GM19452 (cell line): ENCODE data around the gene KCTD2.

Source experiments
- ATAC-seq: cut with Tn5 transposase; IDR thresholded peaks from one replicate; pipeline ENCODE4 v1.9.1; 2021; ENCODE audit not compliant: unreplicated experiment

Gene KCTD2

GRCh38 chr17:75075597-75076336 lies 28.7 kb downstream of the KCTD2 start:
- no peak for ATAC-seq

- ATAC-seq = peak; percentile 13
These were observed 30.1 kb downstream of the KCTD2 start for GRCh38 chr17:75077072-75077495.

- ATAC-seq = peak; percentile 40
These were observed 30.7 kb downstream of the KCTD2 start for GRCh38 chr17:75077496-75078283.

GRCh38 chr17:75078284-75079022 lies 31.4 kb downstream of the KCTD2 start:
- peak; percentile 48 for ATAC-seq

- no peak for ATAC-seq
These were observed 32.0 kb downstream of the KCTD2 start for GRCh38 chr17:75079023-75079373.

DNA sequence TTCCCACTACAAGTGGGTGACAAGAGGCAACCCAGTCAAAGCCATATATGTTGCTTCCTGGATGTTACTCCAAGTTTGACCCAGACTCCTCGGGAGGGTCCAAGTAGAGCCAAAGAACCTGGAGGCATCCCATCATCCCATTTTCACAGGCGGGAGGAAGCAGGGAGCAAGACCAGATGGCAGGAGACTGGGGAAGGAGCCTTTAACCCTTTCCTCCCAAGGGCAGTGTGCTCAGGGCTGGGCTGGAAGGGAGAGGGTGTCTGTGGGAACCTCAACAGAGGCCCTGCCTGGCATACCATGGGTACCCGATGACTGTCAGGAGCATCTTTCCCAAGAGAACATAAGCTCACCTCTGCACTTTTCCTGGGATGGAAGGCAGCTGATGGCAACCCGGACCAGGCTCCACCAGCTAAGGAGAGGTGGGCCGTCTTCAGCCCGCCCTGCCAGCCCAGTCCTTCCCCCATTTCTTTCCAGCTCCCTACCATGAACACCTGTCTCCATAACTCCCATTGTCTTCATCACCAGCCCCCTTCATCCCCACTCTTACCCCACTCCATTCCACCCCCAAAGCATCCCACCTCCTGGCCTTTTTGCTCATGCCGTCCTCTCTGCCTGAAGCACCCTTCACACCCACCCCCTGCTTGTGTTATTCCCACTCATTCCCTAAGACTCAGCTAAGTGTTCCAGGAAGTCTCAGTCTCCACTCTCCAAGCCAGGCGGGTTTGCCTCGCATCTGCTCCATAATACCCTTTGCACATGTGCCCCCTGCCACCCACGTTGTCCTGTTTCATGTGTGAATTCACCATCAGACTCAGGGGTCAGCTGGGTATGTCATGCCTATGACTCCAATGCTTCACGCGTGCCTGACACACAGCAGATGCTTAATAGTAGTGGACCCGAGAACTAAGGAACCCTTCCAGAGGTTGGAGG lies 34.9 kb downstream of the KCTD2 start:
- ATAC-seq = no peak

GRCh38 chr17:75082683-75083082 lies 35.7 kb downstream of the KCTD2 start:
- no peak for ATAC-seq

DNA sequence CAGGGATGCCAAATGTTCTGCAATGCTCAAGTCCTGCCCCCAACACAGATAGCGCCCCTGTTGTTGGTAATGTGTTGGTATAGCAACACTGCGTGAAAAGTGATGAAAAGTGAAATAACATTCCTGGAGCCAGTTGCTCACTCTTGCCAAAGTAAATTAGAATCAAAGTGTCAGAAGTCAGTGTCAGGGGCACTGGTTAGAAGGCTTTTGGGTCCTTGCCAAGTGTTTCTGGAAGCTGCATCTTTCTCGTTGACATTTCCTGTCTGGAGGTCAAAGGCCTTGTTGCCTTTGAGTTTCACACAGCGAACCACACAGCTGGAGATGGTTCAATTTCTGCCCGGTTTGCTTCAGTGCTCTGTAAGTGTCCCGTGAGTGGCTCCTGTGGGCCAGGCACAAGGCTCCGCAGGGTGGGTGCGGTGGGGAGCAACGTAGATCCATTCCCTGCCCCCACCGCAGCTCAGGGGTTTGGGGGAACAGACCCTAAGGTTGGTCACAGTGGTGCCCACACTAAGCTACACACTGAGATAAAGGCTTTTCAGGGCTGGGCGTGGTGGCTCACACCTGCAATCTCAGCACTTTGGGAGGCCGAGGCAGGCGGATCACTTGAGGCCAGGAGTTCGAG lies 37.1 kb downstream of the KCTD2 start:
- no peak for ATAC-seq

DNA sequence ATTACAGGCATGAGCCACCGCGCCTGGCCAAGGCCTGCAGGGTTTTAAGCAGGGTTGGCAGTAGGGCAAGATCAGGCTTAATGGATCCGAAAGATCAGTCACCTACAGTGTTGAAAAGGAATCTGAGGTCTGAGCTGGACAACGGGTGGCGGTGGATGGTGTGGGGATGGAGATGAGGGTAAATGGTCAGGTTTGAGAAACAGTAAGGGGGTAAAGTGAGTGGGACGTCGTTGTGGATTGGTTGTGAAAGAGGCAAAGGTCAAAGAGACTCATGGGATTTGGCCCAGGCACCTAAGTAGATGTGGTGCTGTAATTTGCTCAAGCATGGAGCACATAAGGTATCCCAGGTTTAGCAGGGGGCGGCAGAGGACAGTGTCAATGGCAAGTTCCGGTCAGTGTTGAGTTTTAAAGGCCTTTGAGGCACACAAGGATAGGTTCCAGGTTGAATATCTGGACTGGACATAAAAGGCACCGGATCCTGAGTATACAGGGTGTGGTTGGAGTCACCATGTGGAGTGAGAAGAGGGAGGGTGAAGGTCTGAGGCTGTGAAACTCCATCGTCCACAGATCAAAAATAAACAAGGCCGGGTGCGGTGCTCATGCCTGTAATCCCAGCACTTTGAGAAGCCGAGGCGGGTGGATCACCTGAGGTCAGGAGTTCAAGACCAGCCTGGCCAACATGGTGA lies 39.6 kb downstream of the KCTD2 start:
- no peak for ATAC-seq

- no peak for ATAC-seq
These were observed 40.1 kb downstream of the KCTD2 start for GRCh38 chr17:75087182-75087557.

DNA sequence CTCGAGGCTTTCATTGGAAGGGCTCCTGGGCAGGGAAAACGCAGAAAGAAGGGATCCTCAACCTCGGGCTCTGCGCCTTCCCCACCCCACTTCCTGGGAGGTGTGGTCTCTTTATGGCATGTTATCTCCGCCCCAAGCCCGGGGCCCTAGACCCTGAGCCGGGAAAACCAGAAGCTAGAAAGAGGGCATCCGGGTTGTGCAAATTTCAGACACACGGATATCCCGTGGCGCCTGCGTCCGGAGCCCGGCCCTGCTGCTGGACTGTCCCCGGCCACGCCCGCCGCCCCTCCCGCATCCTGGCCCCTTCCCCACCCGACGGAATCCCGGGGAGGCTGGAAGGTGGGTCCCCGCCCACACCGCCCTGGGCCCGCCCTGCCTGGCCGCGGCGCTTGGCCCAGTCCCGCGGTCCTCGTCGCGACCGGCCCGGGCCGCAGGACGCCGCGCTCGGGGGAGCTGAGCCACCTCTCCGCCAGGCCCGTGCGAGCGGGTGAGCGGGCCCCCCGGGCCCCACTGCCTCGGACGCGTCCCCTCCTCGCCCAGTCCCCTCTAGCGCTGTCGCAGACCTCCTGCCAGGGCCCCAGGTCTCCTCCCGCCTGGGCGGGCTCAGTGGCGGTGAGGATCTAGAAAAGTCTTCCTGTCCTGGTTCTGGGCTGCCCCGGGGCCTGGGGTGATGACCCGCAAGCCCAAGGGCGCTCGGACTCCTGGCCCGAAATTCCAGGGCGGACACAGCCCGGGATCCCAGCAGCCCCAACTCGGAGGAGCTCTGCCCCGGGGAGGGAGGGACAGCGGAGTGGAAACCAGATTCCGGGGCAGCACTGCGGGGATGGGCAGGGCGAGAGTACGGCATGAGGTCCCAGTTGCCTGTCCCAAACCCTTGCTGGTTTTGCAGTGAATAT lies 40.8 kb downstream of the KCTD2 start, which contains the start of gene SLC16A5:
SLC16A5 (plus strand) TSS at position 397 of the 896 bp plus-strand sequence. CDS start 5,683 bp downstream, outside the sequence.
- ATAC-seq = no peak

DNA sequence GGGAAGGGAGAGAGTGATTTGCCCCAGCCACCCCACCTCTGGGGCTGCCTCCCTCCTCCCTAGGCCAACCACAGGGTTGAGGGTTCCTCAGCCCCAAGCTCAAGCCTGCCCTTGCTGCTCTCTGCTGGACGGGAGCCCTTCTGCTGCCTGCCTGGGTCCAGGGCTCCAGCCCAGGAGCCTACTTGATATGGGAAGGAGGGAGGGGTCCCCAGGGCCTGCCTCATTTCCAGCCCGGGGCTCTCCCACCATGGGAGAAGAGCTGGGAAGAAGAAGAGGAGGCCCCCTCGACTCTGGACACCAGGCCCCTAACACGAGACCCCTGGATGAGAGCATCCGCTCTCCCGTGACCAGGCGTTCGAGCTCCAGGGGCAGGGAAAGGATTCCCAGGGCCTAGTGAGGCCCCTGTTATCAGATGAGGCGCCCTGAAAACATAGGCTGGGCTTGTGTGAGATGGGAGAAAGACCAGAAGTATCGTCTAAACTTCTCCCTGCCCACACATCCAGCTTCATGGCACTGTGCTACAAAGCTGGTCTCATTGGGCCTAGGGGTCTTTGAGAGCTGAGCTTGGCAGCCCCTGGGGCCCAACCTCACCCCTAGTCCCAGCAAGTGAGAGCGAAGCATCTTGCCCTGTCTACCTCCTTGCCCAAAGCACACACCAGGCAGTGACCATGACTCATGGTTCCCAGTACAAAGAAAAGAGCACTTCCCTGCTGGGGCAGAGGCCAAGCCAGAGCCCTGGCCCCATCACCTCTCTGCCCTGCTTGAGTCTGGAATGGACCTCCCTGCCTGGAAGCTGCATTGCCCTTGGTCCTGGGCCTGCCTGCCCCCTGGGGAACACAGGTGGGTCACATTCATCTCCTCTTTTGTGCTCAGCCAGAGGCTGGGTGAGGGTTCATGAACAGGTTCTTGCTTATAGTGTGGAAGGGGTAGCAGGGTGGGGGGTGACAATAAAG lies 41.7 kb downstream of the KCTD2 start:
- ATAC-seq = no peak

GRCh38 chr17:75090871-75091854 lies 44.1 kb downstream of the KCTD2 start:
- no peak for ATAC-seq

- no peak for ATAC-seq
These were observed 44.9 kb downstream of the KCTD2 start for GRCh38 chr17:75091855-75092327.

GRCh38 chr17:75093548-75094158 lies 46.6 kb downstream of the KCTD2 start:
- ATAC-seq = no peak
